Kidney epithelial cell (primary cell): ENCODE data around the gene RPS6KA5. TPM values are rescaled to one million over a fixed set of nuclear protein-coding genes. Genes with fewer than 3 reads are reported as not detected.
"Not testable (repeated sequence)": the region's sequence is repeated elsewhere in the genome, so short reads cannot be mapped to it uniquely, and the experiment has no call there.

Experiments
- DNase-seq: peaks from one replicate; pipeline ENCODE4 v3.0.0-alpha.2; 2010; ENCODE audit warnings: low read depth
- H3K27me3 ChIP-seq: 2 replicates; pipeline ENCODE4 v1.6.0; 2011; ENCODE audit warnings: low read length; ENCODE audit not compliant: control insufficient read depth, insufficient read depth
- H3K36me3 ChIP-seq: 2 replicates; pipeline ENCODE4 v1.5.1; 2011; ENCODE audit warnings: low read length; ENCODE audit not compliant: control insufficient read depth, insufficient read depth
- H3K4me3 ChIP-seq: 2 replicates; pipeline ENCODE4 v1.5.1; 2011; ENCODE audit warnings: low read depth, mild to moderate bottlenecking, control low read depth, low read length
- total RNA-seq: library from RNA; depleted of rRNA; stranded (reverse); fragments of >200 nt; gene quantifications from 2 replicates; pipeline ENCODE4 v1.2.3, GENCODE V29; 2015
- TF ChIP-seq, protein P1 (sequence below): IDR thresholded peaks from 2 replicates; pipeline ENCODE4 v1.5.1; 2011; ENCODE audit warnings: mild to moderate bottlenecking, moderate library complexity, low read length, control low read depth, inconsistent platforms; ENCODE audit not compliant: insufficient read depth, poor library complexity, severe bottlenecking

RPS6KA5 gene
- total RNA-seq, 1 donor from 2014 or later: 3.7 TPM

DNA sequence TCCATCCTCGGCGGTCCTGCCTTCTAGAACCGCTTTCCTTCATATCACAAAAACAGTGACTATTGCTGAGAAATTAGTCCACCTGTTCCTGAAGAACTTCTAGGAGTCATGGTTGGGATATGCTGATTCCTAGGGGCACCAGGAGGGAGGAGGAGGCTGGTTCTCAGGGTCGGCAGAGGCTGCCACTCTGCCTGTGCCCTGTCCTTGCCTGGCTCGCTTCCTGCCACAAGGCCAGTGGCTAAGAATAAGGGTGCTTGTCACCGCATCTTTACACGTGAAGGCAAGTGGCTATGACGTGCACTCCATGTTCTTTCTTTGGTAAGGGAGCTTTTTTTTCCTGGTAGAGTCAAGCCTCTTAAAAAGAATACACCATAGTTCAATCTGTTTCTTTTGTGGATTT is 34.7 kb upstream of the RPS6KA5 start:
- TF ChIP-seq, protein P1, sequence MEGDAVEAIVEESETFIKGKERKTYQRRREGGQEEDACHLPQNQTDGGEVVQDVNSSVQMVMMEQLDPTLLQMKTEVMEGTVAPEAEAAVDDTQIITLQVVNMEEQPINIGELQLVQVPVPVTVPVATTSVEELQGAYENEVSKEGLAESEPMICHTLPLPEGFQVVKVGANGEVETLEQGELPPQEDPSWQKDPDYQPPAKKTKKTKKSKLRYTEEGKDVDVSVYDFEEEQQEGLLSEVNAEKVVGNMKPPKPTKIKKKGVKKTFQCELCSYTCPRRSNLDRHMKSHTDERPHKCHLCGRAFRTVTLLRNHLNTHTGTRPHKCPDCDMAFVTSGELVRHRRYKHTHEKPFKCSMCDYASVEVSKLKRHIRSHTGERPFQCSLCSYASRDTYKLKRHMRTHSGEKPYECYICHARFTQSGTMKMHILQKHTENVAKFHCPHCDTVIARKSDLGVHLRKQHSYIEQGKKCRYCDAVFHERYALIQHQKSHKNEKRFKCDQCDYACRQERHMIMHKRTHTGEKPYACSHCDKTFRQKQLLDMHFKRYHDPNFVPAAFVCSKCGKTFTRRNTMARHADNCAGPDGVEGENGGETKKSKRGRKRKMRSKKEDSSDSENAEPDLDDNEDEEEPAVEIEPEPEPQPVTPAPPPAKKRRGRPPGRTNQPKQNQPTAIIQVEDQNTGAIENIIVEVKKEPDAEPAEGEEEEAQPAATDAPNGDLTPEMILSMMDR: no peak
- Histone ChIP-seq H3K36me3 (no peaks in the 10 kb centered on the region), H3K4me3 (no peak overlapping the region), H3K27me3 (no peaks in the 10 kb centered on the region)
- DNase-seq: no peak

DNA sequence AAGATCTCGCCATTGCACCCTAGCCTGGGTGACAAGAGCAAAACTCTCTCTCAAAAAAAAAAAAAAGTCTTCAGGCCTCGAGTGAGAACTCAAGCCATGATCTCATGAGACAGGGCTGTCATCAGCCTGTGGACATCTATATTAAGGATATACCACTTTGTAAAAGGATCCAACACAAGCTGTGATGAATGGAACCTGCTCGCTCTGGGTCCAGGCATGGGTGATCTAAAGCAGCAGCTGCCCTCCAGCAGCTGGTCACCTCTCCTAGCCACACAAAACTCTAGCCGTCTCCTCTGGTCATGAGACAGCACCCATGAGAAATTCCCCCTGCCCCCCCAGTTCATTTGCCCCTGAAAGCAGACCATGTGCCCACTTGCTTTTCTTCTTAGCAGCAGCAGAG is 34.3 kb upstream of the RPS6KA5 start:
- Histone ChIP-seq H3K36me3 (no peaks in the 10 kb centered on the region), H3K27me3 (no peaks in the 10 kb centered on the region), H3K4me3 (no peak overlapping the region)
- no peak for DNase-seq
- TF ChIP-seq, protein P1: no peak

DNA sequence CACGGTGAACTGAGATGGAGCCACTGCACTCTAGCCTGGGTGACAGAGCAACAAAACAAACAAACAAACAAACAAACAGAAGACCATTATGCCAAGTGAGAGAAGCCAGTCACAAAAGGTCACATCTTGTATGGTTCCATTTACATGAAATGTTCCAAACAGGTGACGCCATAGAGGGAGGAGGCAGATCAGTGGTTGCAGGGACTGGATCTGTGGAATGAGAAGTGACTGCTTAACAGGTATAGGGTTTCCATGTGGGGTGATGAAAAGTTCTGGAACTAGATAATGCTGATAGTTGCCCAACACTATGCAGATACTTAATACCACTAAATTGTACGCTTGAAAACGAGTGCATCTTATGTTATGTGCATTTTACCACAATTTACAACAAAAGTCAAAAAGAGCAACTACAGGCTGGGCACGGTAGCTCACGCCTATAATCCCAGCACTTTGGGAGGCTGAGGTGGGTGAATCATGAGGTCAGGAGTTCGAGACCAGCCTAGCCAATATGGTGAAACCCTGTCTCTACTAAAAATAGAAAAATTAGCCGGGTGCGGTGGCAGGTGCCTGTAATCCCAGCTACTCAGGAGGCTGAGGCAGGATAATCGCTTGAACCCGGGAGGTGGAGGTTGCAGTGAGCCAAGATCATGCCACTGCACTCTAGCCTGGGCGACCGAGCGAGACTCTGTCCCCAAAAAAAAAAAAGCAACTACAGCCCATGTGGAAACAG is 33.5 kb upstream of the RPS6KA5 start:
- DNase-seq, H3K27me3 ChIP-seq, H3K4me3 ChIP-seq, H3K36me3 ChIP-seq: not testable (repeated sequence)

DNA sequence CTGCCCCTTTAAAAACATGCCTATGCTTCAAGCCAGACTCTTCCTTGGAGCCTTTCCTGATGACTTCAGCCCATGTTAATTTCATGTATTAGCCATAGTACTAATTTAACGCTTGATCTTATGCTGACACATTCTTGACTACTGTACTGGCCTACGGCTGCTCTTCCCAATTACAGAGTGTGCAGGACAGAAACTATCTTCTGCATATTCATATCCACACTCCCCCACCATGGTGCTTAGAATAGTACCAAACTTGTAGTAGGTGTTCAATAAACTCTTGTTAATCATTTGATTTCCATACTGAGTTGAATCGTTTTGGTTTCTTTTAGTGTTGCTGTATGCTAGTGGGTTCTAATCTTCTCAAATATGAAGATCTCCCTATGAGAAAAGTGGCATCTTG is 31.6 kb upstream of the RPS6KA5 start:
- TF ChIP-seq, protein P1: no peak
- DNase-seq: no peak
- no peak overlapping the region for H3K4me3 ChIP-seq
- no peaks in the 10 kb centered on the region for H3K27me3 ChIP-seq
- no peaks in the 10 kb centered on the region for H3K36me3 ChIP-seq

DNA sequence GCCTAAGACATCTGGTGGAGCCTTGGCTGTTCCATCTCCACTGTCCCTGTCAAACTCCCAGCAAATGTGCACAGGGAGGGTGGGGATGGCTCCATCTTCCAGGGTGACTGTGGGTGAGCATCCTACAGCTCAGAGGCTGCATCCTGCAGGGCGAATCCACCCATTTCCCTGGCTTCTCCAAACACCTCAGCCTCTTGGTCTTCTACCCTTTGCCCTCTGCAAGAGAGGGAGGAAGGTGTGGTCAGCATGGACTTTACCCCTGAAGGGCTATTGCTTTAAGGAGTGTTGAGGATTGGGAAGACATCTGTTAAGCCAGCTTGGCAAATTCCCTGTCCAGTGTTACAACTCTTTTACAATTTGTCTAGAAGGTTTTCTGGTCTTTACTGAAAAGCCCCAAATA is 30.3 kb upstream of the RPS6KA5 start:
- no peak for DNase-seq
- TF ChIP-seq, protein P1: no peak
- H3K36me3 ChIP-seq: no peaks in the 10 kb centered on the region
- no peak overlapping the region for H3K4me3 ChIP-seq
- H3K27me3 ChIP-seq: no peaks in the 10 kb centered on the region

DNA sequence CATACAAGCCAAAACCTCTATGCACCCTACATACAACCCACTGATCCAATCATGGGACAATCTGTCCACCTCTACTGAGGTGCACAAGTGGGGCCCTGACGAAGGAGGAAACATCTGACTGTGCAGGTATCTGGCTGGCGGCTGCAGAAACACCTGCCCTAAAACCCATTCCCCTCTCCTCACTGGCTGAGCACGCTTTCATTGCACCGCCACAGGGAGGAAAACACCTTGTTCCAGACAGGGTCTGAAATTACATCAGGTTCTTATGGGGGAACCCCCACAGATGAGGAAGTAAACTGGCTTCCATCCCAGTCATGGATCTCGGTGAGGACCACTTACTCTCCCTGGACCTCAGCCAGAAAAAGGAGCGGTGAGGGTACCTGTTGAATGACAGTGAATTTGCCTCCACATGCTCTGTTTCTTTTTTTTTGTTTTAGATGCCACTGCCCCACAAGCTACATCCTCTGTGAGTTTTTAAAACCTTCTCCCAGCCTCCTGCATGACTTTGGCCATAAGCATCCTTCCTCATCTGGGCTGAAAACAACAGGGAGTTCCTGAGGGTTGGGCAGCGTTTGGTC is 29.6 kb upstream of the RPS6KA5 start:
- DNase-seq: no peak
- TF ChIP-seq, protein P1: no peak
- Histone ChIP-seq H3K36me3 (no peaks in the 10 kb centered on the region), H3K27me3 (no peaks in the 10 kb centered on the region), H3K4me3 (no peak overlapping the region)
